A549 treated with CpdA at 1 μM for 4 hours (cell line): ENCODE results near the gene SUV39H1. TPM values are rescaled to one million over a fixed set of nuclear protein-coding genes. Genes with fewer than 3 reads are reported as not detected.

Experiments used
- total RNA-seq: library from RNA; stranded (reverse); fragments of 200-300 nt; extraction: Qiagen RNA extraction; gene quantifications from 5 replicates; pipeline ENCODE4 v1.2.3, GENCODE V29; 2022; ENCODE audit warnings: low read depth

Gene SUV39H1, protein sequence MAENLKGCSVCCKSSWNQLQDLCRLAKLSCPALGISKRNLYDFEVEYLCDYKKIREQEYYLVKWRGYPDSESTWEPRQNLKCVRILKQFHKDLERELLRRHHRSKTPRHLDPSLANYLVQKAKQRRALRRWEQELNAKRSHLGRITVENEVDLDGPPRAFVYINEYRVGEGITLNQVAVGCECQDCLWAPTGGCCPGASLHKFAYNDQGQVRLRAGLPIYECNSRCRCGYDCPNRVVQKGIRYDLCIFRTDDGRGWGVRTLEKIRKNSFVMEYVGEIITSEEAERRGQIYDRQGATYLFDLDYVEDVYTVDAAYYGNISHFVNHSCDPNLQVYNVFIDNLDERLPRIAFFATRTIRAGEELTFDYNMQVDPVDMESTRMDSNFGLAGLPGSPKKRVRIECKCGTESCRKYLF
- 21.5 to 23.4 TPM (median 21.8 TPM) in 5 replicates for total RNA-seq

DNA sequence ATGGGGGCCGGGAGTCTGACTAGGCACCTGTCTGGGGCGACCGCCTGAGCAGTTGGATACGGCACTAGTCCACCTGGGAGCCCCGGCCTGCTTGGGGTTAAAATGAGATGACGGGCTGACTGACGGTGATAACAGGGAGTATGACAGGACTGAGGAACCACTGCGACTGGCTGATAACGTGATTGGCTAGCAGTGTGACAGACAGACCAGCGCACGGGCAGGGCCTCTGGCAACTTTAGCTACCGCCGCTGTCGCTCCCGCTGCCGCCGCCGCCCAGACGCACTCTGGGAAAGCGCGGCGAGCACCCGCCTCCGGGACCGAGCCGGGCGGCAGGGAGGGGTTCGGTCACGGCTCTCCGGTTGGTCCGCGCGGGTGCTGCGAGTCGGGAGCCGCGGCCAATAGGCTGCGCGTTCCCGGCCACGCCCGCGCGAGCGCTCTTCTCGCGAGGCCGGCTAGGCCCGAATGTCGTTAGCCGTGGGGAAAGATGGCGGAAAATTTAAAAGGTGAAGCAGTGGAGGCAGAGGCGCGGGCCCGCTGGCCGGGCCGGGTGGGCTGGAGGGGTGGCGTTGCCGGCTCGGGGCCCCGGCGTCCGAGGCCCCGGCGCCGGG lies at the start of gene SUV39H1:
SUV39H1 (plus strand) TSS at position 434 of the 608 bp plus-strand sequence; CDS start at position 485, 51 bp downstream.

DNA sequence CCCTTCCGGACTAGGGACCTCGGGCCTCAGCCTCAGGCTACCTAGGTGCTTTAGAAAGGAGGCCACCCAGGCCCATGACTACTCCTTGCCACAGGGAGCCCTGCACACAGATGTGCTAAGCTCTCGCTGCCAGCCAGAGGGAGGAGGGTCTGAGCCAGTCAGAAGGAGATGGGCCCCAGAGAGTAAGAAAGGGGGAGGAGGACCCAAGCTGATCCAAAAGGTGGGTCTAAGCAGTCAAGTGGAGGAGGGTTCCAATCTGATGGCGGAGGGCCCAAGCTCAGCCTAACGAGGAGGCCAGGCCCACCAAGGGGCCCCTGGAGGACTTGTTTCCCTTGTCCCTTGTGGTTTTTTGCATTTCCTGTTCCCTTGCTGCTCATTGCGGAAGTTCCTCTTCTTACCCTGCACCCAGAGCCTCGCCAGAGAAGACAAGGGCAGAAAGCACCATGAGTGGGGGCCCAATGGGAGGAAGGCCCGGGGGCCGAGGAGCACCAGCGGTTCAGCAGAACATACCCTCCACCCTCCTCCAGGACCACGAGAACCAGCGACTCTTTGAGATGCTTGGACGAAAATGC lies 13.0 kb upstream of the SUV39H1 start, which contains the start of gene WAS:
WAS (plus strand) TSS at position 389 of the 572 bp plus-strand sequence; CDS start at position 444, 55 bp downstream.

Other genes starting within 250 kb of the SUV39H1 start
- gene SLC38A5, start 226.5 kb upstream of the SUV39H1 start, total RNA-seq, result 0.07 to 0.46 TPM (median 0.09 TPM) in 3 of 5 replicates, not detected in the others
- gene FTSJ1, start 220.5 kb upstream of the SUV39H1 start, total RNA-seq, result 68.5 to 74.7 TPM (median 70.1 TPM) in 5 replicates
- 15.2 to 18.0 TPM (median 17.6 TPM) in 5 replicates for gene PORCN, start 187.7 kb upstream of the SUV39H1 start, total RNA-seq
- 109 to 152 TPM (median 137 TPM) in 5 replicates for gene EBP, start 174.9 kb upstream of the SUV39H1 start, total RNA-seq
- 8.1 to 12.5 TPM (median 11.7 TPM) in 5 replicates for gene TBC1D25, start 157.0 kb upstream of the SUV39H1 start, total RNA-seq
- gene RBM3, start 122.2 kb upstream of the SUV39H1 start, total RNA-seq, result 303 to 494 TPM (median 317 TPM) in 5 replicates
- gene WDR13, start 99.2 kb upstream of the SUV39H1 start, total RNA-seq, result 48.4 to 73.1 TPM (median 64.9 TPM) in 5 replicates
- gene WAS, start 12.9 kb upstream of the SUV39H1 start, total RNA-seq, result 0.12 to 0.33 TPM (median 0.28 TPM) in 4 of 5 replicates, not detected in the other
- not detected in 5 replicates for gene GLOD5, start 65.0 kb downstream of the SUV39H1 start, total RNA-seq
- gene GATA1, start 89.9 kb downstream of the SUV39H1 start, total RNA-seq, result not detected in 5 replicates
- gene HDAC6, start 105.3 kb downstream of the SUV39H1 start, total RNA-seq, result 22.9 to 33.4 TPM (median 29.2 TPM) in 5 replicates
- 0.10 TPM in 1 of 5 replicates, not detected in the others for gene ERAS, start 129.8 kb downstream of the SUV39H1 start, total RNA-seq
- 18.4 to 50.4 TPM (median 44.8 TPM) in 5 replicates for gene PCSK1N, start 138.9 kb downstream of the SUV39H1 start, total RNA-seq
- gene TIMM17B, start 201.0 kb downstream of the SUV39H1 start, total RNA-seq, result 80.5 to 110 TPM (median 105 TPM) in 5 replicates
- 97.6 to 109 TPM (median 105 TPM) in 5 replicates for gene PQBP1, start 201.2 kb downstream of the SUV39H1 start, total RNA-seq
- 53.9 to 71.3 TPM (median 67.3 TPM) in 5 replicates for gene SLC35A2, start 214.9 kb downstream of the SUV39H1 start, total RNA-seq
- gene PIM2, start 222.3 kb downstream of the SUV39H1 start, total RNA-seq, result 10.7 to 12.1 TPM (median 11.5 TPM) in 5 replicates